Tibial nerve (tissue), 4 donors: ENCODE measurements around the gene IGLON5.

Source experiments
- EP300 ChIP-seq, 2 donors: sonication (generic); formaldehyde crosslinking; IDR thresholded peaks; one replicate each; pipeline ENCODE4 v1.6.1; 2017; ENCODE audit warnings: antibody characterized with exemption in 2 of 2, mild to moderate bottlenecking in 1 of 2
- POLR2A ChIP-seq, 2 donors: fragments of 450-650 bp; IDR thresholded peaks; one replicate each; pipeline ENCODE4 v1.6.1; 2017; ENCODE audit warnings: antibody characterized with exemption in 2 of 2, mild to moderate bottlenecking in 2 of 2, moderate library complexity in 2 of 2
- TF ChIP-seq, protein P1 (sequence below), 5 experiments: fragments of 200-600 bp in 3 of 5; fragments of 450-650 bp in 2 of 5; sonication (generic) in 3 of 5; IDR thresholded peaks; one replicate each; pipeline ENCODE4 v1.5.1; 2016 to 2019; ENCODE audit warnings: antibody characterized with exemption in 5 of 5, mild to moderate bottlenecking in 3 of 5, moderate library complexity in 2 of 5

DNA sequence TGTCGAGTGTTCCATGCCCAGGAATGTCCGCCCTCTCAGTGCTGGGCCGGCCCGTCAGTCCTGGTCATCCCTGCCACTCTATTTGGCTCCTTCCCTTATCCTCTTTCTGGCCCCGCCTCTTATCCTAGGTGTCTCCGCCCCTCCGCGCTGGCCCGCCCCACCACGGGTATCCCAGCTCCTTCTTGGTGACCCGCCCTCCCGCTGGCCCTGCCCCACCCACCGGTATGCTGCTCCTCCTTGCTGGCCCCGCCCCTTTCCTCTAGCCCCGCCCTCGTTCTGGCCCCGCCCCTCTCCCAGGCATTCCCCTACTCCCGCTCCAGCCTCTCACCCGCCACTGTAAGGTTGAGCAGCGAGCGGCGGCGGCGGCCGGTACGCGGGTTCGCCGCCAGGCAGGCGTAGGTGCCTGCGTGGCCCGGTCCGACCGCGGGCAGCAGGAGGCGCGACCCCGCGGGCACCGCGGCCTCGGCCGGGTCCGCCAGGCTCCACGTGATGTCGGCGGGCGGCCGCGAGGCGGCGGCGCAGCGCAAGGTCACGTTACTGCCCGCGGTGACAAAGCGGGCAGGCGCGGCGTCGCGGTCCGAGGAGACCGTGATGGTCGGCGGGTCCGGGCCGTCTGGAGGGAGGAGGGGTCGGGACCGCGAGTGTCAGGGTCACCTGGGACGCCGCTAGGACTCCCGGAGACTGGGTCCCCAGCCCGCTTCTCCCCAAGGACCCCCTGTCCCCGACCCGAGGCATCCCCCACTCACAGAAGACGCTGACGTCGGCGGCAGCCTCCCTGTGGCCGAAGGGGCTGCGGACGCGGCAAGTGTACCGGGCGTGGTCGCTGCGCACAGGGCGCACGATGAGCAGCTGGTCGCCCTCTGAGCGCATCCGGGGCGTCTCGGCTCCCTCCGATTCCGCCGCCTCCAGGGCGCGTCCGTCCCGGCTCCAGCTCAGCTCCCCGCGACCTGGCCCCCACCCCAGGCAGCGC, 28.5 kb downstream of the IGLON5 start:
- TF ChIP-seq, protein P1, sequence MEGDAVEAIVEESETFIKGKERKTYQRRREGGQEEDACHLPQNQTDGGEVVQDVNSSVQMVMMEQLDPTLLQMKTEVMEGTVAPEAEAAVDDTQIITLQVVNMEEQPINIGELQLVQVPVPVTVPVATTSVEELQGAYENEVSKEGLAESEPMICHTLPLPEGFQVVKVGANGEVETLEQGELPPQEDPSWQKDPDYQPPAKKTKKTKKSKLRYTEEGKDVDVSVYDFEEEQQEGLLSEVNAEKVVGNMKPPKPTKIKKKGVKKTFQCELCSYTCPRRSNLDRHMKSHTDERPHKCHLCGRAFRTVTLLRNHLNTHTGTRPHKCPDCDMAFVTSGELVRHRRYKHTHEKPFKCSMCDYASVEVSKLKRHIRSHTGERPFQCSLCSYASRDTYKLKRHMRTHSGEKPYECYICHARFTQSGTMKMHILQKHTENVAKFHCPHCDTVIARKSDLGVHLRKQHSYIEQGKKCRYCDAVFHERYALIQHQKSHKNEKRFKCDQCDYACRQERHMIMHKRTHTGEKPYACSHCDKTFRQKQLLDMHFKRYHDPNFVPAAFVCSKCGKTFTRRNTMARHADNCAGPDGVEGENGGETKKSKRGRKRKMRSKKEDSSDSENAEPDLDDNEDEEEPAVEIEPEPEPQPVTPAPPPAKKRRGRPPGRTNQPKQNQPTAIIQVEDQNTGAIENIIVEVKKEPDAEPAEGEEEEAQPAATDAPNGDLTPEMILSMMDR (IDR thresholded peaks at IDR 0.05) = peak; percentile 20 to 92 (median 50)
- TF ChIP-seq POLR2A (IDR thresholded peaks at IDR 0.05) (peak; percentile 75 to 91), EP300 (IDR thresholded peaks at IDR 0.05) (peak in 1 of 2 donors; percentile 80)
